ENCODE data around the gene AGAP1. TPM values are rescaled to one million over a fixed set of nuclear protein-coding genes. Genes with fewer than 3 reads are reported as not detected.

AGAP1 gene
- total and polyA plus RNA-seq, 2 donors from 2014 or later, result 8.1 to 44.5 TPM

DNA sequence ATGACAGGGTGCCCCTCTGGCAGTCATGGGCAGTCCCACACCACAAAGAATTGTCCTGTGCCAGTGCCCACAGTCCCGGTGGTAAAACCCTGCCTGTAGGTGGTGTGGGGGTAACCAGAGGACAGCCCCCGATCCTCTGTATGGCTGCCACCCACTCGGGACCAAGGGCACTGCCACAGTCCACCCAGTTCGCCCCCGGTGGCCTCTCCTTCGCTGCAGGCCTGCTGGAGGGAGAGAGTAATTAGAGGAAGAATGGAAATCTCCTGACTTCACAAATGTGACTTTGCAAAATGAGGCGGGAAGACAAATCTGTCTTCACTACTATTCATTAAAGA, 663.0 kb downstream of the AGAP1 start:
- Histone ChIP-seq H3K4me3 (ENCODE audit: low read length in 3 of 3) (no peak overlapping the region), H3K27me3 (ENCODE audit: control insufficient read depth, insufficient read depth, low read length) (peaks cover 11% of the 10 kb centered on the region), H3K4me1 (ENCODE audit: control insufficient read depth in 2 of 3, insufficient read depth in 2 of 3, low read depth in 1 of 3, low read length in 3 of 3) (no peaks in the 10 kb centered on the region), H3K27ac (ENCODE audit: low read depth in 2 of 2, low read length in 2 of 2) (no peak overlapping the region), H3K9me3 (ENCODE audit: control insufficient read depth in 2 of 3, insufficient read depth in 1 of 3, low read length in 3 of 3) (peaks cover 0 to 3% (median 0%) of the 10 kb centered on the region in 3 donors), H3K9ac (ENCODE audit: low read length in 3 of 3) (no peak overlapping the region), H3K36me3 (ENCODE audit: control insufficient read depth in 2 of 3, insufficient read depth in 3 of 3, low read length in 3 of 3) (no peaks in the 10 kb centered on the region)
- TF ChIP-seq, protein P1, sequence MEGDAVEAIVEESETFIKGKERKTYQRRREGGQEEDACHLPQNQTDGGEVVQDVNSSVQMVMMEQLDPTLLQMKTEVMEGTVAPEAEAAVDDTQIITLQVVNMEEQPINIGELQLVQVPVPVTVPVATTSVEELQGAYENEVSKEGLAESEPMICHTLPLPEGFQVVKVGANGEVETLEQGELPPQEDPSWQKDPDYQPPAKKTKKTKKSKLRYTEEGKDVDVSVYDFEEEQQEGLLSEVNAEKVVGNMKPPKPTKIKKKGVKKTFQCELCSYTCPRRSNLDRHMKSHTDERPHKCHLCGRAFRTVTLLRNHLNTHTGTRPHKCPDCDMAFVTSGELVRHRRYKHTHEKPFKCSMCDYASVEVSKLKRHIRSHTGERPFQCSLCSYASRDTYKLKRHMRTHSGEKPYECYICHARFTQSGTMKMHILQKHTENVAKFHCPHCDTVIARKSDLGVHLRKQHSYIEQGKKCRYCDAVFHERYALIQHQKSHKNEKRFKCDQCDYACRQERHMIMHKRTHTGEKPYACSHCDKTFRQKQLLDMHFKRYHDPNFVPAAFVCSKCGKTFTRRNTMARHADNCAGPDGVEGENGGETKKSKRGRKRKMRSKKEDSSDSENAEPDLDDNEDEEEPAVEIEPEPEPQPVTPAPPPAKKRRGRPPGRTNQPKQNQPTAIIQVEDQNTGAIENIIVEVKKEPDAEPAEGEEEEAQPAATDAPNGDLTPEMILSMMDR (IDR thresholded peaks at IDR 0.05; ENCODE audit: borderline replicate concordance, extremely low read depth, insufficient read depth), result no peak
- FAIRE-seq (no peak), DNase-seq (no peak)
- intact Hi-C loops (cut with DNase I), result no loop called here

- FAIRE-seq, result no peak
- no peak overlapping the region for H3K9ac ChIP-seq (ENCODE audit: low read length in 3 of 3)
- intact Hi-C loops (cut with DNase I), result no loop called here
Observed at GRCh38 chr2:236157366-236157765, 663.5 kb downstream of the AGAP1 start.

DNA sequence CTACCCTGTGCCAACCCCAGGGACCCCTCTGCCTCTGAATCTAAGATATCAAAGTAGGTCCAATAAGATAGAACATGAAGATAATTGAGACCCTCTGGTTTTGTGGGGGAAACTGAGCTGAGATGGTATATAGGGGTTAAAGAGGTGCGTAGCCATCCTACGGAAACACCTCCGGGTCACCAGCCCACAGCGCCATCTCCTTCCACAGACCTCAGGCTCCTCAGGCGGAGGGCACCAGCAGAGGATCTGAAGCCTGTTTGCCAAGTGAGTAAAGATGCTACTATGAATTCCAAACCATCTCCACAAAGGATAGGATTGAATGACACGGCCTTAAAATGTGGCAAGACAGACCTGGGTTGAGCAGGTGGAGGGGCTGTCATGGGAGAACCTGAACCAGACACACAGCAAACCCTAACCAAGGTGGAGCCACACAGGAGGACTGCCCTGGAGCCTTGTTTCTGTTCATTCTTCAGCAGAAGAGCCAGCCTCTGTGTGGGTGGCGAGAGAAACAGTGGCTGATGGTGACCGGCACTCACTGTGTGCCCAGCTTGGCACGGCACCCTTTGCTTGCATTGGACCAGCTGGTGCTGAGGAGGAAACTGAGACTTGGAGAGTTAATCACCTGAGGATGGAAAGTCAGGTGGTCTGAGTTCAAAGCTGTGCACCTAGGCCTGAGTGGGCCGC, 664.1 kb downstream of the AGAP1 start:
- FAIRE-seq (no peak), DNase-seq (no peak)
- peaks cover 11% of the 10 kb centered on the region for H3K27me3 ChIP-seq (ENCODE audit: control insufficient read depth, insufficient read depth, low read length)
- intact Hi-C loops (cut with DNase I), result no loop called here
- TF ChIP-seq, protein P1 (IDR thresholded peaks at IDR 0.05; ENCODE audit: borderline replicate concordance, extremely low read depth, insufficient read depth), result no peak
- H3K27ac ChIP-seq (ENCODE audit: low read depth in 2 of 2, low read length in 2 of 2), result no peak overlapping the region
- H3K36me3 ChIP-seq (ENCODE audit: control insufficient read depth in 2 of 3, insufficient read depth in 3 of 3, low read length in 3 of 3), result no peaks in the 10 kb centered on the region
- no peaks in the 10 kb centered on the region for H3K4me1 ChIP-seq (ENCODE audit: control insufficient read depth in 2 of 3, insufficient read depth in 2 of 3, low read depth in 1 of 3, low read length in 3 of 3)
- H3K9ac ChIP-seq (ENCODE audit: low read length in 3 of 3), result no peak overlapping the region
- H3K9me3 ChIP-seq (ENCODE audit: control insufficient read depth in 2 of 3, insufficient read depth in 1 of 3, low read length in 3 of 3), result peaks cover 0 to 3% (median 0%) of the 10 kb centered on the region in 3 donors
- no peak overlapping the region for H3K4me3 ChIP-seq (ENCODE audit: low read length in 3 of 3)

More at GRCh38 chr2:236157366-236157765, 663.5 kb downstream of the AGAP1 start:
- TF ChIP-seq, protein P1 (IDR thresholded peaks at IDR 0.05; ENCODE audit: borderline replicate concordance, extremely low read depth, insufficient read depth), result no peak
- no peak for DNase-seq
- no peaks in the 10 kb centered on the region for H3K36me3 ChIP-seq (ENCODE audit: control insufficient read depth in 2 of 3, insufficient read depth in 3 of 3, low read length in 3 of 3)
- H3K27me3 ChIP-seq (ENCODE audit: control insufficient read depth, insufficient read depth, low read length), result peaks cover 11% of the 10 kb centered on the region
- peaks cover 0 to 3% (median 0%) of the 10 kb centered on the region in 3 donors for H3K9me3 ChIP-seq (ENCODE audit: control insufficient read depth in 2 of 3, insufficient read depth in 1 of 3, low read length in 3 of 3)
- no peak overlapping the region for H3K4me3 ChIP-seq (ENCODE audit: low read length in 3 of 3)
- no peaks in the 10 kb centered on the region for H3K4me1 ChIP-seq (ENCODE audit: control insufficient read depth in 2 of 3, insufficient read depth in 2 of 3, low read depth in 1 of 3, low read length in 3 of 3)
- no peak overlapping the region for H3K27ac ChIP-seq (ENCODE audit: low read depth in 2 of 2, low read length in 2 of 2)

All from kidney (tissue), 14 donors.